Measurements from ENCODE around the gene NEAT1. TPM values are rescaled to one million over a fixed set of nuclear protein-coding genes. Genes with fewer than 3 reads are reported as not detected.

NEAT1 gene
- total RNA-seq, 1 experiment from 2014 or later = 564 TPM

DNA sequence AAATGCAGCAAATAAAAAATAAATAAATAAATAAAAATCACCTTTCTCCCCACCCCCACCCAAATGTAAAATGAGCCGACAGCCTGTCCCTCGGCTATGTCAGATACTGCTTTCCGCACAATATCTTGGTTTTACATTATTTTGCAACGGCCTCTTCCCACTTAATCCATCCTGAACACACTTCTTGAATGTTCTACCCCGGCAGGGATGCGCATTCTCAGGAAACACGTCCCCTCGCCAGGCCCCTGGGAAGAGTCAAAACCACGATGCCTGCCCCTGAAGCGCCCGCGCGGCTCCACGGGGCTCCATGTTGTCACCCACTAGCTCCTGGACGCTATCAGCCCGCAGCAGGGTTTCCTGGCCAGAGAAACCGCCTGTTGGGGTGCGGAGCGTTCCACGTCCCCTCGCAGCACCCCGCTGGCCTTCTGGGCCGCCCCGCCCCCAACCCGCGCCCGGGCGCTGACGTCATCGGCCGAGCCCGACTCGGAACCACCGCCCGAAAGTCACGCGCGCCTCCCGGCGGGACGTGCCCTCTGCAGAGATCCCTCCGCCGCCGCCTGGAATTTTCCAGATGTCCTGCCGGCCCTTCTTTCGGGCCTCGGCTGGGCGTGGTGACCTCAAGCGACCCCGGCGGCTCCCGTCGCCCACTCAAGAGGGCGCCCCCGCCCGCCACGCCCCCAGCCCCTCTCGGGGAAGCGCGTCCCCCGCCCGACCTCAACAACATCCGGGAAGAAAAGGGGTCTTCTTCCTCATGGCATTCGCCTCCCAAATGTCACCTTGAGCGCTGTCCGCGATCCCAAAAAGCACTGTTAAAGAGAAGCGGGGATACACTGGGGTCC, 585 bp upstream of the NEAT1 start:
- Histone ChIP-seq H3K36me3 (ENCODE audit: control insufficient read depth in 1 of 2, insufficient read depth in 2 of 2, low read length in 2 of 2) (peaks cover 0 to 8% of the 10 kb centered on the region in 2 experiments; a peak in 1 of 4 replicates), H3K27ac (ENCODE audit: low read depth, low read length) (peak overlapping the region; percentile 100), H3K27me3 (ENCODE audit: insufficient read depth, low read length) (no peaks in the 10 kb centered on the region), H3K9me3 (ENCODE audit: control insufficient read depth in 1 of 2, insufficient read depth in 1 of 2, low read depth in 1 of 2, low read length in 2 of 2) (no peaks in the 10 kb centered on the region), H3K4me3 (replicated peaks in 1 of 2; ENCODE audit: low read depth in 1 of 2, low read length in 2 of 2) (peak overlapping the region; percentile 77 to 92), H2AFZ (ENCODE audit: low read depth, low read length, poor library complexity, severe bottlenecking) (no peak overlapping the region), H4K20me1 (ENCODE audit: insufficient read depth) (peaks cover 29% of the 10 kb centered on the region), H3K9ac (ENCODE audit: low read length) (peak overlapping the region; percentile 95), H3K4me1 (ENCODE audit: control insufficient read depth in 1 of 2, insufficient read depth in 2 of 2, low read length in 2 of 2) (peaks cover 72 to 100% of the 10 kb centered on the region in 2 experiments), H3K9me2 (ENCODE audit: insufficient read depth) (no peaks in the 10 kb centered on the region), H3K79me2 (ENCODE audit: insufficient read depth, low read length) (peaks cover 50% of the 10 kb centered on the region), H3K4me2 (ENCODE audit: low read length) (peak overlapping the region; percentile 96)
- TF ChIP-seq YY1 (IDR thresholded peaks at IDR 0.05; ENCODE audit: extremely low read depth, insufficient replicate concordance, low read depth, low read length) = peak; percentile 59
- TF ChIP-seq TCF7L2 (IDR thresholded peaks at IDR 0.05; ENCODE audit: borderline replicate concordance, extremely low read depth, insufficient read depth, insufficient read length) = peak; percentile 60
- TF ChIP-seq, protein P1, sequence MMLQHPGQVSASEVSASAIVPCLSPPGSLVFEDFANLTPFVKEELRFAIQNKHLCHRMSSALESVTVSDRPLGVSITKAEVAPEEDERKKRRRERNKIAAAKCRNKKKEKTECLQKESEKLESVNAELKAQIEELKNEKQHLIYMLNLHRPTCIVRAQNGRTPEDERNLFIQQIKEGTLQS (IDR thresholded peaks at IDR 0.05) = no peak
- ChIA-PET CTCF (interaction anchor here (0.7 kb wide), 1 partner anchor 147 kb away, joined by 3 read pairs; no protein-coding TSS in a partner anchor), RAD21 (ENCODE audit: low non-redundant PET in 1 of 2, low total read pairs in 2 of 2, uncharacterized antibody in 2 of 2, unreplicated experiment in 2 of 2) (interaction anchor here in 1 of 2 experiments (0.9 kb wide), 1 partner anchor 70 kb away, joined by 3 read pairs; no protein-coding TSS in a partner anchor), POLR2A (interaction anchor here (0.6 to 15.5 kb wide), 40 partner anchors 11 to 481 kb away, joined by 3 to 910 read pairs (median 4); partner anchors contain the start of genes DPF2, MALAT1, PCNX3 and RNASEH2C)
- peak; percentile 13 for ATAC-seq
- intact Hi-C loops (cut with micrococcal nuclease) = loop anchor here (2.0 kb wide), 1 partner anchor 39 kb away; the partner anchor contains the start of gene SLC25A45
- peak; percentile 88 for DNase-seq (ENCODE audit: low read depth, low spot score)
- BruUV-seq (replicated peaks) = no TSS peak

DNA sequence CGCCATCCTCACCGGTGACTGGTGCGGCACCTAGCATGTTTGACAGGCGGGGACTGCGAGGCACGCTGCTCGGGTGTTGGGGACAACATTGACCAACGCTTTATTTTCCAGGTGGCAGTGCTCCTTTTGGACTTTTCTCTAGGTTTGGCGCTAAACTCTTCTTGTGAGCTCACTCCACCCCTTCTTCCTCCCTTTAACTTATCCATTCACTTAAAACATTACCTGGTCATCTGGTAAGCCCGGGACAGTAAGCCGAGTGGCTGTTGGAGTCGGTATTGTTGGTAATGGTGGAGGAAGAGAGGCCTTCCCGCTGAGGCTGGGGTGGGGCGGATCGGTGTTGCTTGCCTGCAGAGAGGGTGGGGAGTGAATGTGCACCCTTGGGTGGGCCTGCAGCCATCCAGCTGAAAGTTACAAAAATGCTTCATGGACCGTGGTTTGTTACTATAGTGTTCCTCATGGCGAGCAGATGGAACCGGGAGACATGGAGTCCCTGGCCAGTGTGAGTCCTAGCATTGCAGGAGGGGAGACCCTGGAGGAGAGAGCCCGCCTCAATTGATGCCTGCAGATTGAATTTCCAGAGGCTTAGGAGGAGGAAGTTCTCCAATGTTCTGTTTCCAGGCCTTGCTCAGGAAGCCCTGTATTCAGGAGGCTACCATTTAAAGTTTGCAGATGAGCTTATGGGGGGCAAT, 1.1 kb downstream of the NEAT1 start:
- ChIA-PET RAD21 (ENCODE audit: low non-redundant PET in 1 of 2, low total read pairs in 2 of 2, uncharacterized antibody in 2 of 2, unreplicated experiment in 2 of 2) (no interaction called here), POLR2A (interaction anchor here (0.8 to 15.5 kb wide), 29 partner anchors 9 to 645 kb away, joined by 3 to 910 read pairs (median 5); partner anchors contain the start of genes CCDC85B, DPF2, MALAT1 and PCNX3), CTCF (interaction anchor here (1.4 kb wide), 1 partner anchor 45 kb away, joined by 4 read pairs; no protein-coding TSS in a partner anchor)
- Histone ChIP-seq H2AFZ (ENCODE audit: low read depth, low read length, poor library complexity, severe bottlenecking) (no peak overlapping the region), H3K27ac (ENCODE audit: low read depth, low read length) (peak overlapping the region; percentile 100), H3K79me2 (ENCODE audit: insufficient read depth, low read length) (peaks cover 59% of the 10 kb centered on the region), H3K9me2 (ENCODE audit: insufficient read depth) (no peaks in the 10 kb centered on the region), H3K4me1 (ENCODE audit: control insufficient read depth in 1 of 2, insufficient read depth in 2 of 2, low read length in 2 of 2) (peaks cover 56 to 98% of the 10 kb centered on the region in 2 experiments), H3K4me3 (replicated peaks in 1 of 2; ENCODE audit: low read depth in 1 of 2, low read length in 2 of 2) (peak overlapping the region; percentile 77 to 92), H4K20me1 (ENCODE audit: insufficient read depth) (peaks cover 29% of the 10 kb centered on the region), H3K36me3 (ENCODE audit: control insufficient read depth in 1 of 2, insufficient read depth in 2 of 2, low read length in 2 of 2) (peaks cover 0 to 8% of the 10 kb centered on the region in 2 experiments; a peak in 1 of 4 replicates), H3K27me3 (ENCODE audit: insufficient read depth, low read length) (no peaks in the 10 kb centered on the region), H3K9ac (ENCODE audit: low read length) (peak overlapping the region; percentile 95), H3K9me3 (ENCODE audit: control insufficient read depth in 1 of 2, insufficient read depth in 1 of 2, low read depth in 1 of 2, low read length in 2 of 2) (no peaks in the 10 kb centered on the region), H3K4me2 (ENCODE audit: low read length) (peak overlapping the region; percentile 96)
- TF ChIP-seq, protein P2, sequence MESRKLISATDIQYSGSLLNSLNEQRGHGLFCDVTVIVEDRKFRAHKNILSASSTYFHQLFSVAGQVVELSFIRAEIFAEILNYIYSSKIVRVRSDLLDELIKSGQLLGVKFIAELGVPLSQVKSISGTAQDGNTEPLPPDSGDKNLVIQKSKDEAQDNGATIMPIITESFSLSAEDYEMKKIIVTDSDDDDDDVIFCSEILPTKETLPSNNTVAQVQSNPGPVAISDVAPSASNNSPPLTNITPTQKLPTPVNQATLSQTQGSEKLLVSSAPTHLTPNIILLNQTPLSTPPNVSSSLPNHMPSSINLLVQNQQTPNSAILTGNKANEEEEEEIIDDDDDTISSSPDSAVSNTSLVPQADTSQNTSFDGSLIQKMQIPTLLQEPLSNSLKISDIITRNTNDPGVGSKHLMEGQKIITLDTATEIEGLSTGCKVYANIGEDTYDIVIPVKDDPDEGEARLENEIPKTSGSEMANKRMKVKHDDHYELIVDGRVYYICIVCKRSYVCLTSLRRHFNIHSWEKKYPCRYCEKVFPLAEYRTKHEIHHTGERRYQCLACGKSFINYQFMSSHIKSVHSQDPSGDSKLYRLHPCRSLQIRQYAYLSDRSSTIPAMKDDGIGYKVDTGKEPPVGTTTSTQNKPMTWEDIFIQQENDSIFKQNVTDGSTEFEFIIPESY (IDR thresholded peaks at IDR 0.05; ENCODE audit: extremely low read depth, insufficient replicate concordance, low read length) = no peak
- peak; percentile 63 for TF ChIP-seq POLR2A (IDR thresholded peaks at IDR 0.05; ENCODE audit: borderline replicate concordance, extremely low read depth, insufficient read depth, insufficient read length)
- BruUV-seq (replicated peaks) = no TSS peak
- DNase-seq (ENCODE audit: low read depth, low spot score) = no peak
- ATAC-seq = no peak
- intact Hi-C loops (cut with micrococcal nuclease) = no loop called here
